Mononuclear cell (primary cell): Measurements from ENCODE around the gene MAMLD1. TPM values are rescaled to one million over a fixed set of nuclear protein-coding genes. Genes with fewer than 3 reads are reported as not detected.

ENCODE experiments used
- H3K27me3 ChIP-seq: 2 replicates; pipeline ENCODE4 v1.6.0; 2011; ENCODE audit warnings: low read length, control low read depth; ENCODE audit not compliant: insufficient read depth
- H3K4me1 ChIP-seq: 2 replicates; pipeline ENCODE4 v1.5.1; 2011; ENCODE audit warnings: mild to moderate bottlenecking, low read length, control low read depth; ENCODE audit not compliant: insufficient read depth
- H3K4me3 ChIP-seq: 2 replicates; pipeline ENCODE4 v1.5.1; 2011; ENCODE audit warnings: mild to moderate bottlenecking, low read length, moderate library complexity
- H3K9me3 ChIP-seq: 2 replicates; pipeline ENCODE4 v1.5.1; 2011; ENCODE audit warnings: low read depth, mild to moderate bottlenecking, control low read depth, low read length
- total RNA-seq: library from RNA; depleted of rRNA; stranded (reverse); fragments of >200 nt; gene quantifications from one replicate; pipeline ENCODE4 v1.2.3, GENCODE V29; 2012

The MAMLD1 gene
- total RNA-seq, 1 donor = 0.10 TPM

DNA sequence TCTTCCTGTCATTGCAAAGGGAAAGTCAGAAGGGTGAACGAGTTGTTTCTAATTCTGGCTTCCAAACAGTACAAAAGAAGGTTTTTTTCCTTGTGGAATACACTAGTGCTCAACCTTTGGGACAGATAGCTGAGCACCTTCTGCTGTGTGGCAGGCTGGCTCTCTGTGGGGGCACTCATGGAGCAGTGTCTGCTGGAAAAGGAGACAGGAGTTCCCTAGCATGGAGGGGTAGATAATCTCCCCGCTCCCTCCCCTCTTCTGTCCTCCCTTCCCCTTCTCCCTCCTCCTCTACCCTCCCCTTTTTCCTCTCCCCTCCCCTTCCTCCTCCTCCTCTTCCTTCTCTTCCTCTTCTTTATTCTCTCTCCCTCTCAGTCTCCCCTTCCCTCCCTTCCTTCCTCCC is 142.9 kb downstream of the MAMLD1 start:
- H3K9me3 ChIP-seq = no peaks in the 10 kb centered on the region
- H3K4me1 ChIP-seq = peaks cover 10% of the 10 kb centered on the region
- H3K4me3 ChIP-seq = no peak overlapping the region
- no peaks in the 10 kb centered on the region for H3K27me3 ChIP-seq

DNA sequence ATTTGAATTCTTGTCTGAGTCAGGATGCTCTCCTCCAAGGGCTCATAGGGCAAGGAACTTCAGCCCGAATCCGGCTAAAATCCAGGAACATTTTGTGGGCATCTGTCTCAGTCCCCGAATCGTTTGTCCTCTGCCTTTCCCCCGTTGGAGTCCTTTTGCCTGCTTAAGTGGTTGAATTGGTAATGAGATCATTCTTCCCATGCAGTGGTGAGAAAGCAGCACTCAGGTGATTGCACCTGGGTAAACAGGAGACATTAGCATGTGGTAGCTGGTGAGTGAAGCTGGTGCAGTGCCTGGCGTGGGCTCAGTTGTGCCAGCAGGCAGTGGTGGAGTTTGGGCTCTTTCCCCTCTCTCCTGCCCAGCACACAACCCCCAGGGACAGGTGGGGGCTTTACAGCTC is 143.4 kb downstream of the MAMLD1 start:
- peaks cover 10% of the 10 kb centered on the region for H3K4me1 ChIP-seq
- no peak overlapping the region for H3K4me3 ChIP-seq
- H3K9me3 ChIP-seq = no peaks in the 10 kb centered on the region
- no peaks in the 10 kb centered on the region for H3K27me3 ChIP-seq

DNA sequence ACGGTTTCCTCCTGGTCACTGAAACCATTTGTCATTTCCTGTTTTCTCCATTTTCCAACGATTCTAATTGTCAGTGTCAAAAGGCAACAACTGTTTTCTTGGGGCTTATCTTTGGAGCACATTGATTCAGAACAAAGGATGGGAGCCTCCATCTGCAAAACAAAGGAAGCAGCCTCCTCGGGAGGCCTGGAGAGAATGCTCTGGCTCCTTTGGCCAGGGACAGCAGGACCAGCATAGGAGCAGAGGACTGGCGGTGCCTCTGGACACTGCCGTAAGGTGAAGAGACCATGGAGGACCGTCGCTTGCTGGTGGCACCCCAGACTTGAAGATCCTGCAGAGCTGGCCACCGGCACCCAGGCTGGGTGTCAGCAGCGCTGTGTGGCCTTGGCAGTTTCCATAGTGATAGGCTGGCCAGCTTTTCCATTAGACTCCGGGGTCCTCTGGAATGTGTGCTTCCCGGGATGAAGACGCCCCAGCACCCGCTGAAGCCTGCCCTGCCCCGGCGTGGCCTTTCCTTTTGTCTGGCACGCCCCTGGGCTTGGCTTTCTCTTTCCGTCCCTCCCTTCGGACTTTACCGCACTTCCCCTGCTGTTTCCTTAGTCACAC is 144.2 kb downstream of the MAMLD1 start:
- Histone ChIP-seq H3K4me3 (no peak overlapping the region), H3K27me3 (no peaks in the 10 kb centered on the region), H3K4me1 (peaks cover 10% of the 10 kb centered on the region), H3K9me3 (no peaks in the 10 kb centered on the region)

DNA sequence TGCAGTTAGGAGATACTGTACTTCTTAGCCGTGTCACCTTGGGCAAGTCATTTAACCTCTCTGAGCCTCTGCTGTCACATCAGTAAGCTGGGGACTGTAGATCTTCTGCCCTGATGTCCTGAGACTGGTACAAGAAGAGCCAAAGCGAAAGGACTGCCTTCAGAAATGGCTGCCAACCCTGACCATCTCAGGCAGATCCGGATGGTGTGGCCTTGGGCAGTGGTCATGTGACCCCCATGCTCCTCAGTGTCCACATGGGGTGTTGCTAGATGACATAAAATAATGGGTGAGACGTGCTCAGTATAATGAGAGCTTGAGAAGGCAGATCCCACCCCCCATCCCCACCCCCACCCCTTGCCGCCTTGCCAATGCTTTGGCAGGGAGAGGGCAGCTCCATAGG is 144.9 kb downstream of the MAMLD1 start:
- peaks cover 10% of the 10 kb centered on the region for H3K4me1 ChIP-seq
- H3K27me3 ChIP-seq = no peaks in the 10 kb centered on the region
- H3K9me3 ChIP-seq = no peaks in the 10 kb centered on the region
- no peak overlapping the region for H3K4me3 ChIP-seq

DNA sequence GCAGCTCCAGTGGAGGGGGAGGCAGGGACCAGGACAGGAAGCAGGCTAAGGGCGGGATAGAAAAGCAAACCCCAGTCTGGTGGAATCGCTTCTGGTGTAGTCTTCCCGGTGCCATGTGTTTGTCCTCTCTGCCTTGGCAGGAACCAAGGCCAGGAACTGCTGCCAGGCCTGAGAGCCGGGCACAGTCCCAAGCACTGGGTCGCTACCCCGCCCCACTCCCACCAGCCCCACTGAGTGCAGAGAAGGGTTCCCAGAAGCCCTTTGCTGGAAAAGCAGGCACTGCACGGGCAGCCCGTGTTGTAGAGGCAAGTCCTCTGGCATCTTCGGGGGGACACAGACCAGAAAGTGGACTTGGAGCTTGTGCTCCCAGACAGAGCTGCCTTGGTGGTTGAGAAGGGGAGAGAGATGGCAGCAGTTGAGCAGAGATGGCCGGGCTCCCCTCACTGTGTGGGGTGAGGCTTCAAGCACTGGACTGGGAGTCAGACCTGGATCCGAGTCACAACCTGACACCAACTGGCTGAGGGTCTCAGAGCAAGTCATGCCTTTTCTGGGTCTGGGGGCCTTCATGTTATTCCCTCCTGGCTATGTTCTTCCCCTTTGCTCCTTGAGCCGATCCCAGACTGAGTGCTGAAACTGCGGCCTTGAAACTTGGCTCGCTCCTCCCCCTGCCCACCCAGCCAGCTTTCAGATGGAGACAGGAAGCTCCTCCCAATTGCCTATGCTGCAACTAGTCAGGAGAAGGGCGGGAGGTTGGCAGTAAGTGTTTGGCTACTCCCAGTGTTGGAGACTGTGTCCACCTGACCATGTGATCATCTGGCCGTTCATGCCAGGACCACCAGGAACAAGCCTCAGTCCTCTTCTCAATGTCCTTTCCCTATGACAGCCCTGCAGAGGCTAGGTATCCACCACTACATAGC is 145.6 kb downstream of the MAMLD1 start:
- Histone ChIP-seq H3K9me3 (no peaks in the 10 kb centered on the region), H3K4me1 (peaks cover 10% of the 10 kb centered on the region), H3K27me3 (no peaks in the 10 kb centered on the region), H3K4me3 (no peak overlapping the region)

DNA sequence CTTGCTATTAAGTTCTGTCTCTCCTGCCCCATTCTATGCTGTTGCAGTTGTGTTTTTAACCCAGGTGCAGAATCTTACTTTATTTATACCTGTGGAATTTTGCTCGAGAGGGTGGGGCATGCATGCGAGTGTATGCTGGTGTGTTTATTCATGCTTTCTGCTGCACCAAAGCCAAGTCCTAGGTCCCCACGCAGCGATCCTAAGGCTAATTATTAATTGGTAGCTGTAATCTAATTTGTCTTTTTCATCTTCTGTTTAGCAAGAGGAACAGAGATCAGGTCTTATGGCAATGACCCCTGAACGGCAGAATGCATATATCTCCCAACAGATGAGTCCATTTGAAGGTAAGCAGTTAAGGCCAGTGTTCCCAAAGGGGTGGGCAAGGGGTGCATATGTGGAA is 146.6 kb downstream of the MAMLD1 start:
- H3K4me3 ChIP-seq = no peak overlapping the region
- peaks cover 10% of the 10 kb centered on the region for H3K4me1 ChIP-seq
- H3K9me3 ChIP-seq = no peaks in the 10 kb centered on the region
- no peaks in the 10 kb centered on the region for H3K27me3 ChIP-seq

DNA sequence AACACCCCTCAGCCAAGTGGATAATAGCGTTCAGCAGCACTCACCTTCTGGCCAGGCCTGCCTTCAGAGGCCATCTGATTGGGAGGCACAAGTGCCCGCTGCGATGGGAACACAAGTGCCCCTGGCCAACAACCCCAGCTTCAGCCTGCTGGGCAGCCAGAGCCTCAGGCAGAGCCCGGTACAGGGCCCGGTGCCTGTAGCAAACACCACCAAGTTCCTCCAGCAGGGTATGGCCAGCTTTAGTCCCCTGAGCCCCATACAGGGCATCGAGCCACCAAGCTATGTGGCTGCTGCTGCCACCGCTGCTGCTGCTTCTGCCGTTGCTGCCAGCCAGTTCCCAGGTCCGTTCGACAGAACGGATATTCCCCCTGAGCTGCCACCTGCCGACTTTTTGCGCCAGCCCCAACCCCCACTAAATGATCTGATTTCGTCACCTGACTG is 149.4 kb downstream of the MAMLD1 start:
- Histone ChIP-seq H3K27me3 (no peaks in the 10 kb centered on the region), H3K9me3 (no peaks in the 10 kb centered on the region), H3K4me1 (no peaks in the 10 kb centered on the region), H3K4me3 (no peak overlapping the region)

DNA sequence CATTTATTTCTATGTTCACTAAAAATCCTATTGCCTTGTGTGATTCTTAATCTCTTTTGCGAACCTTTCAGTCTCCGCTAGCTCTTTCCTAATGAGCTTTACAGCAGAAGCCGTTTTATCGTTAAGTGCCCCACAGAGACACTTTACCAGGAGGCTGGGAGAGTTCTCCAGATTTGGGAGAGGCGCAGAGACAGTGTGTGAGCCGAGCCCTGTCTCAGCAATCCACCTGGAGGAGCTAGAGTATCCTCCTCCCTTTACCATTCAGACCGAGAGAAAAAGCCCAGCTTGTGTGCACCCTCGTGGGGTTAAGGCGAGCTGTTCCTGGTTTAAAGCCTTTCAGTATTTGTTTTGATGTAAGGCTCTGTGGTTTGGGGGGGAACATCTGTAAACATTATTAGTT is 150.4 kb downstream of the MAMLD1 start:
- Histone ChIP-seq H3K4me1 (no peaks in the 10 kb centered on the region), H3K4me3 (no peak overlapping the region), H3K27me3 (no peaks in the 10 kb centered on the region), H3K9me3 (no peaks in the 10 kb centered on the region)

DNA sequence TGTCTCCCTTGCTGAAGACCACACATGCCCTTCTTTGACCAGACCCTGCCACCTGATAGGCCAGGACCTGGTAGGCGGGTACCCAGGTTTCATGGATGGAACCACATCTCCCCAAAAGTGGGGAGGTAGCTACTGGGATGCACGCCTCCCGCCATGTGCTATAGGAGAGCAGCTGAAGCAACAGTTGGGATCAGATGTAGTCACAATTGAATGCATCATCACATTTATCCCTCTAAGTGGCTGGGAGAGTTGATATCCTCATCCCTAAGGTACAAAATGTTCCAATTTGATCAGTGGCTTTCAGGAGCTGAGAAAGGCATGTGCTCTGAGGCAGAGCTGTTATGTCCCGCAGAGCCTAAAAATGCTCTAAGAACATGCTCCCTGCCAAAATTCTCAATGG is 151.3 kb downstream of the MAMLD1 start:
- H3K4me1 ChIP-seq = no peaks in the 10 kb centered on the region
- H3K4me3 ChIP-seq = no peak overlapping the region
- H3K27me3 ChIP-seq = no peaks in the 10 kb centered on the region
- H3K9me3 ChIP-seq = no peaks in the 10 kb centered on the region

DNA sequence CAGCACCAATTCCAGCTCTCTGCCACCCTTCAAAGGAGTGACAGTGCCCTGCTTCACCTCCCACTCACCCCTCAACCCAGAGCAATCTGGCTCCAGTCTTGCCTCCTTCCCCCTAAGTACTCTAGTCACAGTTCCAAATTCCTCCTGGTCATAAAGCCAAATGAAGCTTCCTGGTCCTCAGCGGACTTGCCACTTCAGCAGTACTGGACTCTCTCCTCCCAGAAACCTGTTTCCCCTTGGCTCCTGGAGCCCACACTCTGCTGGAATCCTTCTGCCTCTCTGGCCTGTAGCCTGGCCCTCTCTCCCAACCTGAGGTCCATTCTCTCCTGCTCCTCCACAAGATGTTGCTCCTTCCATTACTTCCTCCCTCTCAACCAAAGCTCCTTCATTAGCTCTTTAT is 152.7 kb downstream of the MAMLD1 start:
- Histone ChIP-seq H3K9me3 (no peaks in the 10 kb centered on the region), H3K4me1 (no peaks in the 10 kb centered on the region), H3K4me3 (no peak overlapping the region), H3K27me3 (no peaks in the 10 kb centered on the region)

DNA sequence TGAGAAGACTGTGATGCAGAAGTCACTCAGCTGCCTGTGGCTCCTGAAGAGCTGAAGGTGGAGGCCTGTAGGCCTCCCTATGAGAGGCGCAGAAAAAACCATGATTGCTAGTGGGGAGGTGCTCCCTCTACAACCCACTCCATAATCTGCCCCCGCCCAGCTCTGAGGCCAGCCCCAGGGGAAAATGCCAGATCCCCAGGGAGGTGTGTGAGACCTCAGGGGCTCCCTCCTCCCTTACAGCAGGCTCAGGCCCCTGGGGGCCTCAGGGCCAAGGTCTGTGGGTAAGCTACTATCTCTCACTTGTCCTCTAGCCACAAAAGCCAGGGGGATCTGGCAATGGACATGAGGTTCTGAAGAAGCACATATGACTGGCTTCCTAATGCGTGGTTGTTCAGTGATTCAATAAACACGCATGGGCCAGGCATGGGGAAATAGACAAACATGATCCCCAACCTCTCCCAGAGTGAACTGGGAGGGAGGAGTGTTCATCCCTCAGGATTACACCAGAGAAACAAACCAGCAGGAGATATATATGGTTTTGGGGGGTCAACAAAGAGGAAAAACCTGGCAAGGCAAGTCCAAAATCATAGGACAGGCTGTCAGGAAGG is 154.3 kb downstream of the MAMLD1 start:
- Histone ChIP-seq H3K4me3 (no peak overlapping the region), H3K27me3 (no peaks in the 10 kb centered on the region), H3K9me3 (no peaks in the 10 kb centered on the region), H3K4me1 (no peaks in the 10 kb centered on the region)

DNA sequence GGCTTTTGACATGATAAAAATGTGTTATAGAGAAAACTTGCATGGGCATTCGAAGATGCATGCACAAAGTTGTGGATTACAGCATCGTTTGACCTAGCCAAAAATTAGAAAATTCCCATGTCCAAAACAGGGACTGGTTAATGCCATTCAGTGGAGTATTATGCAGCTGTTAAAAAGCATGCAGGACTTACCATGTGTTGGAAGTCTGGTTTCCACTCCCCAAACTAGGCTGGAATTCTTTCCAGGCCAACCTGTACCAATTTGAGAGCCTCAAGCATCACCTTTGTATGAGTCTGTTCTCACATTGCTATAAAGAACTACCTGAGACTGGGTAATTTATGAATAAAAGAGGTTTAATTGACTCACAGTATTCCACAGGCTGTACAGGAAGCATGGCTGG is 159.4 kb downstream of the MAMLD1 start:
- no peaks in the 10 kb centered on the region for H3K27me3 ChIP-seq
- H3K9me3 ChIP-seq = no peaks in the 10 kb centered on the region
- H3K4me1 ChIP-seq = no peaks in the 10 kb centered on the region
- H3K4me3 ChIP-seq = no peak overlapping the region

DNA sequence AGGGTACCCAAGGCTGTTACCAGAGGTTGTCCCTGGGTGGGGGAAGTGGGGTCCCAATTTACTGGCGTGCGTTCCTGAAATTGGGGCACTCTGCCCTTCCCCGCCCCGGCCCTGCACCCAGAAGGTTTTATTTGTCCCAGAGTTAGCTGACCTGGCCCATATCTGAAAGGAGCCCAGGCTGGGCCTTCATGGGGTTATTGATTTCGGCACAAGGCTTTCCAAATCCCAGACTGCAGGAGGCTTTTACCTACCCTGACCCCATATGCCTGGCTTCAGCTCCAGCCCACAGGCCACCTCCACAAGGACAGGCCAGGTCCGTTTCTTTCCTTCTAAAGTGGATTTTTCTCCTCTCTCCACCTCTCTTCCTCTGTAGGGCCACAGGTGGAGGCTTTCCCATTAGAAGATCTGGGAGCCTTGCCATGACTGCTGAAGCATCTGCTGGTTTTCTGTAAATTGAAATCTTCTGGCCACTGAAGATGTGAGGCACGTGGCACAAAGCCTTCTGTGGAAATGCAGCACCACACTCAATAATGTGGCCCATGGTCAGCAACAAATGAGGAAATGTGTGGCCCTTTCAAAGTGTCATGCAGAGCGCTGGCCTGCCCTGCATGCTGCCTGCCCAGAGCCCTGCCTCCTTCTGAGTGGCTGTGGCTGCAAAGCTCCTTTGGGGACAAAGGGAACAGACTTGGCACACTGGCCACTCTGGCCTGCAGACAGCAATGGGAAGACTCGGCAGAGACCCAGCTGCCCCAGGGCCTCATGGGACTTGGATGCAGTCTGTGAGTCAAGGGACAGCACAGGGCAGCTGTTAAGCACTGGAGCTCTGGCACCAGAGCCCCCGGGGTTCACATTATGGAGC is 162.2 kb downstream of the MAMLD1 start:
- Histone ChIP-seq H3K4me1 (no peaks in the 10 kb centered on the region), H3K4me3 (no peak overlapping the region), H3K27me3 (no peaks in the 10 kb centered on the region), H3K9me3 (no peaks in the 10 kb centered on the region)

DNA sequence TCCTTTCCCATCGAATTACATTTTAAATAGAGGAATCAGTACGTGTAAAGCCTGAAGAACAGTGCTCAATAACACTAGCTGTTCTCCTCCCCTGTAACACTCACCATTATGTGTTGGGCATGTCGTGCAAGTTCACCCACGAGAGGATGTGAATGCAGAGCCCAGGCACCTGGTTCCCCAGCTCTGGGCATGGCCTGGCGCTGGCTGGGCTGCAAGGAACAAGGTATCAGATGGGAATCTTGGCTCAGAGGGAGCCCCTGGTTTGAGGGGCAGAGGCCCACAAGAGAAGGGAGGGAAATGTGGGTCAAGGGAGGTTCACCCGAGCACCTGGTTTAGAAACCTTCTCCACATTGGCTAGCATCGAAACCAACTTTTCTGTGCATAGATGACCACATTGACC is 163.6 kb downstream of the MAMLD1 start:
- no peaks in the 10 kb centered on the region for H3K9me3 ChIP-seq
- H3K27me3 ChIP-seq = no peaks in the 10 kb centered on the region
- no peak overlapping the region for H3K4me3 ChIP-seq
- no peaks in the 10 kb centered on the region for H3K4me1 ChIP-seq

DNA sequence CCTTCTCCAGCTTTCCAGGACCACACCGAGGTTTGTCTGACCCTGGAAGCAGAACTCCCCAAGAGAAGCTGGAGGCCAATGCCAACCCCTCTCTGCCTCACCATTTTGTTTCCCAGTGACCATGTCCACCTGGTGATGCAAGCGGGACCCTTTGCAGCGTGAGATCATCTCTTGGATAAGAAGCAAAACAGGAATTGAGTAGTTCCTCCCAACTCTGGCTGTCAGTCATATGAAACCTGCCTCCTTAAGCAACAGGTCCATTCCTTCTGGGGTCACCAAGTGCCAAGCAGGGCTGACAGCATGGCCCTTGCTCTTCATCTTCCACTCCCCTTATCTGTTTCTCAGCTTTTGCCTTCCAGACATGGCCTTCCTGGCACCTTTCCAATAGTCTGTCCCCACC is 164.0 kb downstream of the MAMLD1 start:
- Histone ChIP-seq H3K4me3 (no peak overlapping the region), H3K9me3 (no peaks in the 10 kb centered on the region), H3K4me1 (no peaks in the 10 kb centered on the region), H3K27me3 (no peaks in the 10 kb centered on the region)
